Measurements from ENCODE around the gene STING1.
"Not testable (repeated sequence)": the region's sequence is repeated elsewhere in the genome, so short reads cannot be mapped to it uniquely, and the experiment has no call there.

Gene STING1

GRCh38 chr5:139492700-139493192 is 10.2 kb upstream of the STING1 start:
- TF ChIP-seq, protein P1, sequence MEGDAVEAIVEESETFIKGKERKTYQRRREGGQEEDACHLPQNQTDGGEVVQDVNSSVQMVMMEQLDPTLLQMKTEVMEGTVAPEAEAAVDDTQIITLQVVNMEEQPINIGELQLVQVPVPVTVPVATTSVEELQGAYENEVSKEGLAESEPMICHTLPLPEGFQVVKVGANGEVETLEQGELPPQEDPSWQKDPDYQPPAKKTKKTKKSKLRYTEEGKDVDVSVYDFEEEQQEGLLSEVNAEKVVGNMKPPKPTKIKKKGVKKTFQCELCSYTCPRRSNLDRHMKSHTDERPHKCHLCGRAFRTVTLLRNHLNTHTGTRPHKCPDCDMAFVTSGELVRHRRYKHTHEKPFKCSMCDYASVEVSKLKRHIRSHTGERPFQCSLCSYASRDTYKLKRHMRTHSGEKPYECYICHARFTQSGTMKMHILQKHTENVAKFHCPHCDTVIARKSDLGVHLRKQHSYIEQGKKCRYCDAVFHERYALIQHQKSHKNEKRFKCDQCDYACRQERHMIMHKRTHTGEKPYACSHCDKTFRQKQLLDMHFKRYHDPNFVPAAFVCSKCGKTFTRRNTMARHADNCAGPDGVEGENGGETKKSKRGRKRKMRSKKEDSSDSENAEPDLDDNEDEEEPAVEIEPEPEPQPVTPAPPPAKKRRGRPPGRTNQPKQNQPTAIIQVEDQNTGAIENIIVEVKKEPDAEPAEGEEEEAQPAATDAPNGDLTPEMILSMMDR (IDR thresholded peaks at IDR 0.05; ENCODE audit: low read length, missing control alignments) = no peak
- H3K4me3 ChIP-seq (replicated peaks; ENCODE audit: low read depth, low read length) = no peak overlapping the region
- peak; percentile 46 for DNase-seq (ENCODE audit: low read depth)

- H3K4me3 ChIP-seq (replicated peaks; ENCODE audit: low read depth, low read length) = no peak overlapping the region
- TF ChIP-seq, protein P1 (IDR thresholded peaks at IDR 0.05; ENCODE audit: low read length, missing control alignments) = no peak
- DNase-seq (ENCODE audit: low read depth) = no peak
Observed at GRCh38 chr5:139488260-139488659, 5.7 kb upstream of the STING1 start.

- DNase-seq (ENCODE audit: low read depth) = no peak
- TF ChIP-seq, protein P1 (IDR thresholded peaks at IDR 0.05; ENCODE audit: low read length, missing control alignments) = no peak
- no peak overlapping the region for H3K4me3 ChIP-seq (replicated peaks; ENCODE audit: low read depth, low read length)
Observed at GRCh38 chr5:139486201-139486600, 3.6 kb upstream of the STING1 start.

GRCh38 chr5:139482890-139483208 is 291 bp upstream of the STING1 start:
- peak overlapping the region; percentile 56 for H3K4me3 ChIP-seq (replicated peaks; ENCODE audit: low read depth, low read length)
- DNase-seq (ENCODE audit: low read depth) = not testable (repeated sequence)

GRCh38 chr5:139481580-139482049 is 943 bp downstream of the STING1 start:
- peak overlapping the region; percentile 56 for H3K4me3 ChIP-seq (replicated peaks; ENCODE audit: low read depth, low read length)
- peak; percentile 35 for DNase-seq (ENCODE audit: low read depth)
- TF ChIP-seq, protein P1 (IDR thresholded peaks at IDR 0.05; ENCODE audit: low read length, missing control alignments) = peak; percentile 27

DNA sequence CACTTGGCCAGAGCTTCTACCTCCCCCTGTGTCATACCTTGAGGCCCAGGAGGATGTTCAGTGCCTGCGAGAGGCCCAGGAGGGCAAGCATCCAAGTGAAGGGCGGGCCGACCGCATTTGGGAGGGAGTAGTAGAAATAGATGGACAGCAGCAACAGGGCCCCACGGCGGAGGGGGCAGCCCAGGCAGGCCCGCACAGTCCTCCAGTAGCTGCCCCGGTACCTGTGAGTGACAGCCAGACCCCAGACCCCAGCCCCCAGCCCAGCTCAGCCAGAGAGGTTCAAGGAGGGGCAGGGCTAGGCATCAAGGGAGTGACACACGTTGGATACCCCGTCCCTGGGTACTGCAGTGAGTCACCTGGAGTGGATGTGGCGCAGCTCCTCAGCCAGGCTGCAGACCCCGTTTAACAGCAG is 1.4 kb downstream of the STING1 start:
- TF ChIP-seq, protein P1 (IDR thresholded peaks at IDR 0.05; ENCODE audit: low read length, missing control alignments) = no peak
- H3K4me3 ChIP-seq (replicated peaks; ENCODE audit: low read depth, low read length) = peak overlapping the region; percentile 56
- peak; percentile 61 for DNase-seq (ENCODE audit: low read depth)

- DNase-seq (ENCODE audit: low read depth); H3K4me3 ChIP-seq (replicated peaks; ENCODE audit: low read depth, low read length): not testable (repeated sequence)
Observed at GRCh38 chr5:139479729-139480128, 2.8 kb downstream of the STING1 start.

DNA sequence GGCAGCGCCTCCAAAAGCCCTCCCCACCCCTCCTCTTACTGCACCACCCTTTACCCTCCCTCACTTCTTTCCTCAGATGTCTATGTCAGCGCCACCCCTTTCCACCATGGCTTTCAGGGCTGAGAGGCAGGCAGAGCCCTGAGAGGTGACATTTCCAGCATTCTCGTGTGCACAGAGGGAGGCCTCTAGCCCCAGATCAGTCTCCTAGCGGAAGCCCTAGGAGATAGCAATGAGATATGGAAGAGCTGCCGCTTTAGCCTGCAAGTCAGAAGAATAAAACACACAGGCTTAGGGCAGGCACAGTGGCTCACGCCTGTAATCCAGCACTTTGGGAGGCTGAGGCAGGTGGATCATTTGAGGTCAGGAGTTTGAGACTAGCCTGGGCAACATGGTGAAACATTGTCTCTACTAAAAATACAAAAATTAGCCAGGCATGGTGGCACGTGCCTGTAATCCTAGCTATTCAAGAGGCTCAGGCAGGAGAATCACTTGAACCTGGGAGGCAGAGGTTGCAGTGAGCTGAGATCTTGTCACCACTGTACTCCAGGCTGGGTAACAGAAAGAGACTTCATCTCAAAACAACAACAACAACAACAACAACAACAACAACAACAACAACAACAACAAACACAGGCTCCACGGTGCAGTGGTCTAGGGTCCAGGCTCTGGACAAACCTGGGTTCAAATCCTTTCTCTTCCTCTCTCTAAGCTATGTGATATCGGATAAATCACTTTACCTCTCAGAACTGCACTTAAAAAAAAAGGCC is 3.7 kb downstream of the STING1 start:
- not testable (repeated sequence) for H3K4me3 ChIP-seq (replicated peaks; ENCODE audit: low read depth, low read length)

More for the DNA sequence above, 3.7 kb downstream of the STING1 start:
- DNase-seq (ENCODE audit: low read depth) = not testable (repeated sequence)
